Measurements from ENCODE around the gene ZC3H10.

The ZC3H10 gene

GRCh38 chr12:56134897-56135296, 16.8 kb downstream of the ZC3H10 start:
- no peak for TF ChIP-seq CTCF (IDR thresholded peaks at IDR 0.05; ENCODE audit: low read depth, low read length, missing control alignments)
- no peak for DNase-seq (ENCODE audit: low read depth)
- H3K4me3 ChIP-seq (ENCODE audit: low read depth, low read length): no peak overlapping the region

DNA sequence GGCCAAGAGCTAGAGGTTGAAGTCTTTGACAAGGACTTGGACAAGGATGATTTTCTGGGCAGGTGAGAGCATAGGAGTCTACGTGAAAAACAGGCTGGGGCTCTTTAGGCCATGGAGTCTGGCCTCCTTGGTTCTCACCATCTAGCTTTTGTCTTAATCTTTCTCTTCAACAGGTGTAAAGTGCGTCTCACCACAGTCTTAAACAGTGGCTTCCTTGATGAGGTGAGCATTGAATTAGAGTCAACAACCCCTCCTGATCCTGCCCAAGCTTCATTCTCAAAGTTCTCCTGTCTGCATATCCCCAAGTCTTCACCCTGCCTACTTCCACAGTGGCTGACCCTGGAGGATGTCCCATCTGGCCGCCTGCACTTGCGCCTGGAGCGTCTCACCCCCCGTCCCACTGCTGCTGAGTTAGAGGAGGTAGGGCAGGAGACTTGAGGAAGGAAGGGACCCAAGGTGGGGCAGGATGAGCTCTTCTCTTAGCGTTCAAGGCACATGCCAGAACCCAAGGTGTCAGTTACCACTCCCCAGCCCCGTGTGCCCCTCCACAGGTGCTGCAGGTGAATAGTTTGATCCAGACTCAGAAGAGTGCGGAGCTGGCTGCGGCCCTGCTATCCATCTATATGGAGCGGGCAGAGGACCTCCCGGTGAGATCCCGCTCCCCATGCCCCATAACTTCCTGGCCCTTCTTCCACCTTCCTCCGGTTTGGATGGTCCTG, 19.9 kb downstream of the ZC3H10 start:
- no peak overlapping the region for H3K4me3 ChIP-seq (ENCODE audit: low read depth, low read length)
- no peak for TF ChIP-seq CTCF (IDR thresholded peaks at IDR 0.05; ENCODE audit: low read depth, low read length, missing control alignments)
- no peak for DNase-seq (ENCODE audit: low read depth)

- TF ChIP-seq CTCF (IDR thresholded peaks at IDR 0.05; ENCODE audit: low read depth, low read length, missing control alignments): no peak
- DNase-seq (ENCODE audit: low read depth): no peak
- H3K4me3 ChIP-seq (ENCODE audit: low read depth, low read length): no peak overlapping the region
These were observed 24.1 kb downstream of the ZC3H10 start for GRCh38 chr12:56141946-56142784.

- TF ChIP-seq CTCF (IDR thresholded peaks at IDR 0.05; ENCODE audit: low read depth, low read length, missing control alignments): no peak
- no peak overlapping the region for H3K4me3 ChIP-seq (ENCODE audit: low read depth, low read length)
These were observed 25.2 kb downstream of the ZC3H10 start for GRCh38 chr12:56143217-56143616.

DNA sequence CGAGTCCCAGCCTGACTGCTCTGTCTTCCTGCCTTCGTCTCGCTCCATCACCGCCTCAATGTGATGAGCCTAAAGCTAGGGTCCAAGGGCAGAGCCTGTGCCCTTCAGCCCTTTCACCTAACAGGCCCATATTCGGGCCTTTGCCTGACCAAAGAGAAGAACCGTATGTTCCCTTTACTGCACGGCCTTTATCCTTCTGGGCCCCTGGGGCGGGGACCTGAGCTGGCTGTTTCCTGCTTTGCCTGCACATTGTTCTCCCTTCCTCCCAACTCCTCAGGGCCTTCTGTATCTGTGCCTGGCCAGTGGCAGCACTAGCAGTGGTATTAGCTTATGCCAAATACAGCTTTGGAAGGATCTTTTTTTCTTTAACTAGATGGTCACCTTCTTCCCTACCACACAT, 25.8 kb downstream of the ZC3H10 start:
- no peak overlapping the region for H3K4me3 ChIP-seq (ENCODE audit: low read depth, low read length)
- no peak for TF ChIP-seq CTCF (IDR thresholded peaks at IDR 0.05; ENCODE audit: low read depth, low read length, missing control alignments)

More at GRCh38 chr12:56143217-56143616, 25.2 kb downstream of the ZC3H10 start:
- DNase-seq (ENCODE audit: low read depth): no peak

GRCh38 chr12:56145217-56145616, 27.2 kb downstream of the ZC3H10 start:
- no peak for DNase-seq (ENCODE audit: low read depth)
- no peak overlapping the region for H3K4me3 ChIP-seq (ENCODE audit: low read depth, low read length)
- TF ChIP-seq CTCF (IDR thresholded peaks at IDR 0.05; ENCODE audit: low read depth, low read length, missing control alignments): no peak

More for the DNA sequence above, 25.8 kb downstream of the ZC3H10 start:
- no peak for DNase-seq (ENCODE audit: low read depth)

All from GM12864 (cell line).